ENCODE results near the gene MYOZ3.

Gene MYOZ3

GRCh38 chr5:150700246-150700593, 39.2 kb downstream of the MYOZ3 start:
- Histone ChIP-seq H2AK5ac (ENCODE audit: low read length) (no peak overlapping the region), H3K18ac (ENCODE audit: low read length) (no peak overlapping the region), H3K4me1 (ENCODE audit: control insufficient read depth, low read depth, low read length) (peaks cover 2% of the 10 kb centered on the region), H3K27me3 (ENCODE audit: insufficient read depth, low read length, poor library complexity) (no peaks in the 10 kb centered on the region), H3K4ac (ENCODE audit: low read depth, low read length) (no peak overlapping the region), H2BK5ac (ENCODE audit: low read length) (no peak overlapping the region), H4K5ac (ENCODE audit: low read length) (no peak overlapping the region), H3K27ac (ENCODE audit: low read depth, low read length) (no peak overlapping the region), H2BK120ac (ENCODE audit: low read depth, low read length) (no peak overlapping the region), H3K4me3 (ENCODE audit: low read length) (peak overlapping the region; percentile 94), H3K79me1 (ENCODE audit: low read length) (peaks cover 11% of the 10 kb centered on the region), H3K9ac (ENCODE audit: low read length) (peak overlapping the region; percentile 98), H3K56ac (ENCODE audit: low read length) (peak overlapping the region; percentile 99), H4K8ac (ENCODE audit: low read depth, low read length) (no peak overlapping the region), H3K23ac (ENCODE audit: low read length) (no peak overlapping the region), H3K4me2 (ENCODE audit: low read length) (peak overlapping the region; percentile 77), H3K36me3 (ENCODE audit: control insufficient read depth, insufficient read depth, low read length) (peaks cover 4% of the 10 kb centered on the region), H2BK15ac (replicated peaks; ENCODE audit: low read depth) (no peak overlapping the region), H3K79me2 (ENCODE audit: control insufficient read depth, insufficient read depth, low read length) (peaks cover 15% of the 10 kb centered on the region)
- peak; percentile 2 for DNase-seq
- no CpG with 5 or more reads among the region's 15 CpGs for WGBS (ENCODE audit: extremely low coverage, insufficient coverage, low lambda C conversion rate)

GRCh38 chr5:150700594-150701377, 39.7 kb downstream of the MYOZ3 start, which contains the start of gene RBM22:
Gene RBM22 (minus strand): TSS chr5:150701062. CDS start chr5:150700985, 77 bp downstream.
- Histone ChIP-seq H4K5ac (ENCODE audit: low read length) (peak within 1 kb of the TSS; percentile 26), H2BK120ac (ENCODE audit: low read depth, low read length) (no peak within 1 kb of the TSS)
- WGBS (ENCODE audit: extremely low coverage, insufficient coverage, low lambda C conversion rate) = no CpG with 5 or more reads among the region's 59 CpGs

GRCh38 chr5:150703762-150704161, 42.7 kb downstream of the MYOZ3 start:
- H2BK120ac ChIP-seq (ENCODE audit: low read depth, low read length) = no peak overlapping the region
- H3K79me1 ChIP-seq (ENCODE audit: low read length) = peaks cover 11% of the 10 kb centered on the region
- peaks cover 2% of the 10 kb centered on the region for H3K4me1 ChIP-seq (ENCODE audit: control insufficient read depth, low read depth, low read length)
- no peak overlapping the region for H2BK15ac ChIP-seq (replicated peaks; ENCODE audit: low read depth)
- no peak for DNase-seq
- no peak overlapping the region for H3K27ac ChIP-seq (ENCODE audit: low read depth, low read length)
- no peak overlapping the region for H3K9ac ChIP-seq (ENCODE audit: low read length)
- no peak overlapping the region for H3K4me2 ChIP-seq (ENCODE audit: low read length)
- no peak overlapping the region for H3K56ac ChIP-seq (ENCODE audit: low read length)
- no peaks in the 10 kb centered on the region for H3K27me3 ChIP-seq (ENCODE audit: insufficient read depth, low read length, poor library complexity)
- H3K23ac ChIP-seq (ENCODE audit: low read length) = no peak overlapping the region
- H3K18ac ChIP-seq (ENCODE audit: low read length) = no peak overlapping the region
- H2BK5ac ChIP-seq (ENCODE audit: low read length) = no peak overlapping the region
- peaks cover 13% of the 10 kb centered on the region for H3K79me2 ChIP-seq (ENCODE audit: control insufficient read depth, insufficient read depth, low read length)
- H2AK5ac ChIP-seq (ENCODE audit: low read length) = no peak overlapping the region
- no peak overlapping the region for H3K4ac ChIP-seq (ENCODE audit: low read depth, low read length)
- H4K8ac ChIP-seq (ENCODE audit: low read depth, low read length) = no peak overlapping the region
- no peaks in the 10 kb centered on the region for H3K36me3 ChIP-seq (ENCODE audit: control insufficient read depth, insufficient read depth, low read length)
- WGBS (ENCODE audit: extremely low coverage, insufficient coverage, low lambda C conversion rate) = no CpG with 5 or more reads among the region's 3 CpGs
- H3K4me3 ChIP-seq (ENCODE audit: low read length) = no peak overlapping the region
- no peak overlapping the region for H4K5ac ChIP-seq (ENCODE audit: low read length)

More at GRCh38 chr5:150700594-150701377, 39.7 kb downstream of the MYOZ3 start, which contains the start of gene RBM22:
- peaks cover 2% of the 10 kb centered on the region for H3K4me1 ChIP-seq (ENCODE audit: control insufficient read depth, low read depth, low read length)
- H3K79me1 ChIP-seq (ENCODE audit: low read length) = peaks cover 11% of the 10 kb centered on the region
- peak within 1 kb of the TSS; percentile 99 for H3K56ac ChIP-seq (ENCODE audit: low read length)
- H2BK5ac ChIP-seq (ENCODE audit: low read length) = peak within 1 kb of the TSS; percentile 92
- peak within 1 kb of the TSS; percentile 74 for H3K4ac ChIP-seq (ENCODE audit: low read depth, low read length)
- H3K4me2 ChIP-seq (ENCODE audit: low read length) = peak within 1 kb of the TSS; percentile 93
- H3K23ac ChIP-seq (ENCODE audit: low read length) = no peak within 1 kb of the TSS
- peak within 1 kb of the TSS; percentile 7 for H3K18ac ChIP-seq (ENCODE audit: low read length)
- peaks cover 4% of the 10 kb centered on the region for H3K36me3 ChIP-seq (ENCODE audit: control insufficient read depth, insufficient read depth, low read length)
- H3K27ac ChIP-seq (ENCODE audit: low read depth, low read length) = peak within 1 kb of the TSS; percentile 57
- DNase-seq = peak; percentile 97
- H3K27me3 ChIP-seq (ENCODE audit: insufficient read depth, low read length, poor library complexity) = no peaks in the 10 kb centered on the region
- peaks cover 15% of the 10 kb centered on the region for H3K79me2 ChIP-seq (ENCODE audit: control insufficient read depth, insufficient read depth, low read length)
- no peak within 1 kb of the TSS for H2AK5ac ChIP-seq (ENCODE audit: low read length)
- H2BK15ac ChIP-seq (replicated peaks; ENCODE audit: low read depth) = no peak within 1 kb of the TSS
- H3K9ac ChIP-seq (ENCODE audit: low read length) = peak within 1 kb of the TSS; percentile 98
- no peak within 1 kb of the TSS for H4K8ac ChIP-seq (ENCODE audit: low read depth, low read length)
- peak within 1 kb of the TSS; percentile 94 for H3K4me3 ChIP-seq (ENCODE audit: low read length)

- Histone ChIP-seq H2BK120ac (ENCODE audit: low read depth, low read length) (no peak overlapping the region), H3K27me3 (ENCODE audit: insufficient read depth, low read length, poor library complexity) (no peaks in the 10 kb centered on the region), H3K4me2 (ENCODE audit: low read length) (no peak overlapping the region), H3K23ac (ENCODE audit: low read length) (no peak overlapping the region), H3K4me3 (ENCODE audit: low read length) (no peak overlapping the region), H4K5ac (ENCODE audit: low read length) (no peak overlapping the region), H3K27ac (ENCODE audit: low read depth, low read length) (no peak overlapping the region), H3K18ac (ENCODE audit: low read length) (no peak overlapping the region), H2AK5ac (ENCODE audit: low read length) (no peak overlapping the region), H3K4ac (ENCODE audit: low read depth, low read length) (no peak overlapping the region), H2BK15ac (replicated peaks; ENCODE audit: low read depth) (no peak overlapping the region), H3K56ac (ENCODE audit: low read length) (no peak overlapping the region), H3K79me2 (ENCODE audit: control insufficient read depth, insufficient read depth, low read length) (no peaks in the 10 kb centered on the region), H3K79me1 (ENCODE audit: low read length) (no peaks in the 10 kb centered on the region), H2BK5ac (ENCODE audit: low read length) (no peak overlapping the region), H3K9ac (ENCODE audit: low read length) (no peak overlapping the region), H3K4me1 (ENCODE audit: control insufficient read depth, low read depth, low read length) (no peaks in the 10 kb centered on the region), H3K36me3 (ENCODE audit: control insufficient read depth, insufficient read depth, low read length) (peaks cover 5% of the 10 kb centered on the region), H4K8ac (ENCODE audit: low read depth, low read length) (no peak overlapping the region)
- DNase-seq = no peak
- no CpG with 5 or more reads among the region's 4 CpGs for WGBS (ENCODE audit: extremely low coverage, insufficient coverage, low lambda C conversion rate)
These were observed 45.8 kb downstream of the MYOZ3 start for GRCh38 chr5:150706776-150707390.

- H3K79me1 ChIP-seq (ENCODE audit: low read length) = no peaks in the 10 kb centered on the region
- no peak overlapping the region for H3K27ac ChIP-seq (ENCODE audit: low read depth, low read length)
- no peak overlapping the region for H3K9ac ChIP-seq (ENCODE audit: low read length)
- H3K18ac ChIP-seq (ENCODE audit: low read length) = no peak overlapping the region
- H3K79me2 ChIP-seq (ENCODE audit: control insufficient read depth, insufficient read depth, low read length) = no peaks in the 10 kb centered on the region
- no peak overlapping the region for H2BK5ac ChIP-seq (ENCODE audit: low read length)
- H2BK15ac ChIP-seq (replicated peaks; ENCODE audit: low read depth) = no peak overlapping the region
- no peak overlapping the region for H3K56ac ChIP-seq (ENCODE audit: low read length)
- DNase-seq = peak; percentile 26
- H4K8ac ChIP-seq (ENCODE audit: low read depth, low read length) = no peak overlapping the region
- H2AK5ac ChIP-seq (ENCODE audit: low read length) = no peak overlapping the region
- H3K4me2 ChIP-seq (ENCODE audit: low read length) = no peak overlapping the region
- no peak overlapping the region for H3K4me3 ChIP-seq (ENCODE audit: low read length)
- no CpG with 5 or more reads among the region's 2 CpGs for WGBS (ENCODE audit: extremely low coverage, insufficient coverage, low lambda C conversion rate)
- H3K36me3 ChIP-seq (ENCODE audit: control insufficient read depth, insufficient read depth, low read length) = peaks cover 5% of the 10 kb centered on the region
- H4K5ac ChIP-seq (ENCODE audit: low read length) = no peak overlapping the region
- no peaks in the 10 kb centered on the region for H3K4me1 ChIP-seq (ENCODE audit: control insufficient read depth, low read depth, low read length)
- H2BK120ac ChIP-seq (ENCODE audit: low read depth, low read length) = no peak overlapping the region
- H3K27me3 ChIP-seq (ENCODE audit: insufficient read depth, low read length, poor library complexity) = no peaks in the 10 kb centered on the region
- H3K23ac ChIP-seq (ENCODE audit: low read length) = no peak overlapping the region
- H3K4ac ChIP-seq (ENCODE audit: low read depth, low read length) = no peak overlapping the region
These were observed 49.1 kb downstream of the MYOZ3 start for GRCh38 chr5:150710165-150710564.

Data from mesendoderm (in vitro differentiated cells).